M059J (cell line): ENCODE results near the gene TRAPPC2B. TPM values are rescaled to one million over a fixed set of nuclear protein-coding genes. Genes with fewer than 3 reads are reported as not detected.
A peak's percentile ranks its signal among the peaks of the same experiment; 100 is the strongest.

Experiments
- DNase-seq: peaks from one replicate; pipeline ENCODE4 v3.0.0-alpha.2; 2012; ENCODE audit warnings: low read depth
- total RNA-seq: library from RNA; depleted of rRNA; stranded (reverse); fragments of >200 nt; shearing (Covaris generic); gene quantifications from 2 replicates; pipeline ENCODE4 v1.2.3, GENCODE V29; 2014; rRNA removed

The TRAPPC2B gene
- total RNA-seq, result 32.7 and 34.6 TPM in 2 replicates

GRCh38 chr19:57362997-57363687 lies at the start of gene TRAPPC2B, which contains the start of gene ZNF547:
TRAPPC2B (plus strand) TSS chr19:57363551; CDS start chr19:57364834, 1,283 bp downstream.
ZNF547 (plus strand) TSS chr19:57363551; CDS start chr19:57368556, 5,005 bp downstream.
- peak; percentile 99 for DNase-seq

- DNase-seq, result no peak
These were observed 49.2 kb upstream of the TRAPPC2B start for GRCh38 chr19:57314146-57314545.

- DNase-seq, result no peak
These were observed 45.8 kb upstream of the TRAPPC2B start for GRCh38 chr19:57317503-57317902.

GRCh38 chr19:57319869-57320179 lies 43.5 kb upstream of the TRAPPC2B start:
- no peak for DNase-seq

- peak; percentile 96 for DNase-seq
These were observed 42.9 kb upstream of the TRAPPC2B start, which contains the start of gene ZNF543 for GRCh38 chr19:57320180-57321084. ZNF543 (plus strand) TSS chr19:57320472; CDS start chr19:57320854, 382 bp downstream.

GRCh38 chr19:57321116-57321515 lies 42.2 kb upstream of the TRAPPC2B start:
- no peak for DNase-seq

GRCh38 chr19:57321751-57322150 lies 41.6 kb upstream of the TRAPPC2B start:
- DNase-seq, result no peak

- no peak for DNase-seq
These were observed 38.4 kb upstream of the TRAPPC2B start for GRCh38 chr19:57324992-57325391.

- DNase-seq, result no peak
These were observed 35.4 kb upstream of the TRAPPC2B start for GRCh38 chr19:57327993-57328392.

GRCh38 chr19:57334191-57334590 lies 29.2 kb upstream of the TRAPPC2B start:
- no peak for DNase-seq

- peak; percentile 52 for DNase-seq
These were observed 24.5 kb upstream of the TRAPPC2B start for GRCh38 chr19:57338877-57339276.

GRCh38 chr19:57342582-57342981 lies 20.8 kb upstream of the TRAPPC2B start:
- no peak for DNase-seq

- no peak for DNase-seq
These were observed 15.2 kb upstream of the TRAPPC2B start for GRCh38 chr19:57348136-57348535.

- peak; percentile 97 for DNase-seq
These were observed 12.2 kb upstream of the TRAPPC2B start, which contains the start of gene ZNF304 for GRCh38 chr19:57350877-57351805. ZNF304 (plus strand) TSS chr19:57351271; CDS start chr19:57351665, 394 bp downstream.

GRCh38 chr19:57351867-57352266 lies 11.5 kb upstream of the TRAPPC2B start:
- DNase-seq, result no peak

- DNase-seq, result no peak
These were observed 7.4 kb upstream of the TRAPPC2B start for GRCh38 chr19:57355916-57356315.

GRCh38 chr19:57357406-57357805 lies 5.9 kb upstream of the TRAPPC2B start:
- no peak for DNase-seq

GRCh38 chr19:57359300-57359699 lies 4.1 kb upstream of the TRAPPC2B start:
- no peak for DNase-seq

GRCh38 chr19:57362419-57362818 lies 932 bp upstream of the TRAPPC2B start:
- DNase-seq, result no peak

GRCh38 chr19:57363688-57364181 lies 384 bp downstream of the TRAPPC2B start:
- DNase-seq, result peak; percentile 25

GRCh38 chr19:57366776-57367175 lies 3.4 kb downstream of the TRAPPC2B start:
- DNase-seq, result no peak
